Measurements from ENCODE around the gene PLEKHA7. TPM values are rescaled to one million over a fixed set of nuclear protein-coding genes. Genes with fewer than 3 reads are reported as not detected.

PLEKHA7 gene
- total RNA-seq, 1 experiment from 2014 or later = 1.7 TPM

GRCh38 chr11:16926883-16927626 is 87.2 kb downstream of the PLEKHA7 start:
- no peak for DNase-seq (ENCODE audit: low spot score)
- no peak overlapping the region for H3K27ac ChIP-seq (ENCODE audit: low read depth, low read length, poor library complexity, severe bottlenecking)
- H3K27me3 ChIP-seq (replicated peaks; ENCODE audit: insufficient read depth, low read depth, low read length, poor library complexity) = peaks cover 28% of the 10 kb centered on the region
- no peak overlapping the region for H3K4me3 ChIP-seq (ENCODE audit: low read depth, low read length, poor library complexity, severe bottlenecking)
- H3K9me3 ChIP-seq (ENCODE audit: low read depth, low read length, poor library complexity, severe bottlenecking) = no peaks in the 10 kb centered on the region
- TF ChIP-seq EZH2 (IDR thresholded peaks at IDR 0.05; ENCODE audit: borderline replicate concordance, low read depth, low read length, poor library complexity, severe bottlenecking) (no peak), CTCF (conservative IDR thresholded peaks at IDR 0.05; ENCODE audit: low read depth, low read length) (no peak)
- H3K36me3 ChIP-seq (ENCODE audit: insufficient read depth, low read length, poor library complexity, severe bottlenecking) = no peaks in the 10 kb centered on the region
- ChIA-PET POLR2A (ENCODE audit: low non-redundant PET) (no interaction called here), CTCF (no interaction called here)
- intact Hi-C loops (cut with micrococcal nuclease; ENCODE audit: unreplicated experiment) = no loop called here
- peaks cover 30% of the 10 kb centered on the region for H3K4me1 ChIP-seq (ENCODE audit: insufficient read depth, low read length, poor library complexity, severe bottlenecking)
- BruUV-seq (replicated peaks) = no TSS peak

GRCh38 chr11:16925561-16926065 is 88.6 kb downstream of the PLEKHA7 start:
- H3K4me1 ChIP-seq (ENCODE audit: insufficient read depth, low read length, poor library complexity, severe bottlenecking) = peaks cover 30% of the 10 kb centered on the region
- intact Hi-C loops (cut with micrococcal nuclease; ENCODE audit: unreplicated experiment) = no loop called here
- CTCF ChIA-PET = no interaction called here
- H3K4me3 ChIP-seq (ENCODE audit: low read depth, low read length, poor library complexity, severe bottlenecking) = peak overlapping the region; percentile 52
- H3K9me3 ChIP-seq (ENCODE audit: low read depth, low read length, poor library complexity, severe bottlenecking) = no peaks in the 10 kb centered on the region
- DNase-seq (ENCODE audit: low spot score) = no peak
- peaks cover 34% of the 10 kb centered on the region for H3K27me3 ChIP-seq (replicated peaks; ENCODE audit: insufficient read depth, low read depth, low read length, poor library complexity)
- BruUV-seq (replicated peaks) = no TSS peak
- no peak overlapping the region for H3K27ac ChIP-seq (ENCODE audit: low read depth, low read length, poor library complexity, severe bottlenecking)
- no peaks in the 10 kb centered on the region for H3K36me3 ChIP-seq (ENCODE audit: insufficient read depth, low read length, poor library complexity, severe bottlenecking)
- TF ChIP-seq CTCF (conservative IDR thresholded peaks at IDR 0.05; ENCODE audit: low read depth, low read length) (no peak), EZH2 (IDR thresholded peaks at IDR 0.05; ENCODE audit: borderline replicate concordance, low read depth, low read length, poor library complexity, severe bottlenecking) (no peak)
- POLR2A ChIA-PET (ENCODE audit: low non-redundant PET) = no interaction called here

- intact Hi-C loops (cut with micrococcal nuclease; ENCODE audit: unreplicated experiment) = no loop called here
- Histone ChIP-seq H3K36me3 (ENCODE audit: insufficient read depth, low read length, poor library complexity, severe bottlenecking) (no peaks in the 10 kb centered on the region), H3K4me3 (ENCODE audit: low read depth, low read length, poor library complexity, severe bottlenecking) (peak overlapping the region; percentile 52), H3K4me1 (ENCODE audit: insufficient read depth, low read length, poor library complexity, severe bottlenecking) (peaks cover 30% of the 10 kb centered on the region), H3K27me3 (replicated peaks; ENCODE audit: insufficient read depth, low read depth, low read length, poor library complexity) (peaks cover 39% of the 10 kb centered on the region), H3K27ac (ENCODE audit: low read depth, low read length, poor library complexity, severe bottlenecking) (no peak overlapping the region), H3K9me3 (ENCODE audit: low read depth, low read length, poor library complexity, severe bottlenecking) (no peaks in the 10 kb centered on the region)
- BruUV-seq (replicated peaks) = no TSS peak
- peak; percentile 29 for DNase-seq (ENCODE audit: low spot score)
- ChIA-PET POLR2A (ENCODE audit: low non-redundant PET) (no interaction called here), CTCF (no interaction called here)
- no peak for TF ChIP-seq CTCF (conservative IDR thresholded peaks at IDR 0.05; ENCODE audit: low read depth, low read length)
- no peak for TF ChIP-seq EZH2 (IDR thresholded peaks at IDR 0.05; ENCODE audit: borderline replicate concordance, low read depth, low read length, poor library complexity, severe bottlenecking)
Observed at GRCh38 chr11:16924826-16925560, 89.2 kb downstream of the PLEKHA7 start.
